GM21825 (cell line): ENCODE results near the gene GORASP1.
A peak's percentile ranks its signal among the peaks of the same experiment; 100 is the strongest.

Experiments
- ATAC-seq: cut with Tn5 transposase; IDR thresholded peaks from one replicate; pipeline ENCODE4 v1.9.1; 2021; ENCODE audit warnings: mild to moderate bottlenecking, moderate library complexity; ENCODE audit not compliant: unreplicated experiment

GORASP1 gene

GRCh38 chr3:39126532-39127071 lies 19.2 kb upstream of the GORASP1 start:
- no peak for ATAC-seq

- no peak for ATAC-seq
Observed at GRCh38 chr3:39125841-39126500, 18.5 kb upstream of the GORASP1 start.

GRCh38 chr3:39124876-39125840 lies 17.7 kb upstream of the GORASP1 start:
- ATAC-seq, result no peak

GRCh38 chr3:39122813-39123212 lies 15.4 kb upstream of the GORASP1 start:
- peak; percentile 65 for ATAC-seq

- no peak for ATAC-seq
Observed at GRCh38 chr3:39121621-39122020, 14.2 kb upstream of the GORASP1 start.

- ATAC-seq, result no peak
Observed at GRCh38 chr3:39118931-39119660, 11.7 kb upstream of the GORASP1 start.

- no peak for ATAC-seq
Observed at GRCh38 chr3:39118079-39118478, 10.7 kb upstream of the GORASP1 start.

GRCh38 chr3:39115870-39116269 lies 8.4 kb upstream of the GORASP1 start:
- no peak for ATAC-seq

GRCh38 chr3:39114456-39114855 lies 7.0 kb upstream of the GORASP1 start:
- no peak for ATAC-seq

- ATAC-seq, result no peak
Observed at GRCh38 chr3:39113291-39113690, 5.9 kb upstream of the GORASP1 start.

GRCh38 chr3:39112535-39112934 lies 5.1 kb upstream of the GORASP1 start:
- no peak for ATAC-seq

- no peak for ATAC-seq
Observed at GRCh38 chr3:39112113-39112512, 4.7 kb upstream of the GORASP1 start.

- no peak for ATAC-seq
Observed at GRCh38 chr3:39110041-39110639, 2.7 kb upstream of the GORASP1 start.

GRCh38 chr3:39109086-39109485 lies 1.7 kb upstream of the GORASP1 start:
- ATAC-seq, result no peak

GRCh38 chr3:39108200-39108710 lies 828 bp upstream of the GORASP1 start:
- ATAC-seq, result peak; percentile 80

GRCh38 chr3:39106851-39107387 lies 508 bp downstream of the GORASP1 start:
- ATAC-seq, result peak; percentile 15

- ATAC-seq, result no peak
Observed at GRCh38 chr3:39106281-39106811, 1.1 kb downstream of the GORASP1 start.

- ATAC-seq, result no peak
Observed at GRCh38 chr3:39105687-39106063, 1.8 kb downstream of the GORASP1 start.

- no peak for ATAC-seq
Observed at GRCh38 chr3:39104961-39105686, 2.3 kb downstream of the GORASP1 start.
